ENCODE data around the gene RPS21. TPM values are rescaled to one million over a fixed set of nuclear protein-coding genes. Genes with fewer than 3 reads are reported as not detected.

RPS21 gene
- total and polyA plus RNA-seq, 9 of the 15 experiments (the other 6 are each of a cell fraction or from before 2014, with no cell fraction given) = 1,380 to 5,647 (median 3,091) TPM

- TF ChIP-seq ZNF263 (CRISPR knock-in tag; IDR thresholded peaks at IDR 0.05; ENCODE audit: borderline replicate concordance) (no peak), ZNF551 (CRISPR knock-in tag; IDR thresholded peaks at IDR 0.05) (no peak), BDP1 (IDR thresholded peaks at IDR 0.05; ENCODE audit: insufficient read depth, insufficient read length) (no peak), TCF7L2 (IDR thresholded peaks at IDR 0.05; ENCODE audit: low read depth, low read length) (no peak), ZNF253 (CRISPR knock-in tag; conservative IDR thresholded peaks at IDR 0.05) (no peak), ZBTB9 (CRISPR knock-in tag; IDR thresholded peaks at IDR 0.05) (no peak), USF1 (CRISPR knock-in tag; IDR thresholded peaks at IDR 0.05) (peak; percentile 56), TFAP4 (CRISPR knock-in tag; IDR thresholded peaks at IDR 0.05; ENCODE audit: borderline replicate concordance) (no peak), ZNF395 (CRISPR knock-in tag; IDR thresholded peaks at IDR 0.05) (no peak), HNRNPL (IDR thresholded peaks at IDR 0.05; ENCODE audit: low read depth, low read length) (no peak), RAD51 (IDR thresholded peaks at IDR 0.05; ENCODE audit: borderline replicate concordance, low read depth) (peak; percentile 51), ZNF23 (CRISPR knock-in tag; IDR thresholded peaks at IDR 0.05) (no peak), KDM2B (CRISPR knock-in tag; IDR thresholded peaks at IDR 0.05) (no peak), THAP12 (CRISPR knock-in tag; IDR thresholded peaks at IDR 0.05) (no peak), CTCFL (IDR thresholded peaks at IDR 0.05; ENCODE audit: borderline replicate concordance, insufficient read depth, low read depth, low read length, poor library complexity, severe bottlenecking) (no peak), TFE3 (CRISPR knock-in tag; IDR thresholded peaks at IDR 0.05) (peak; percentile 28; the same call in 1 of the 2 replicates)
These were observed 35.9 kb downstream of the RPS21 start (continued) for GRCh38 chr20:62422636-62423325.
